OCI-LY1 (cell line): ENCODE results near the gene PNKP.

Experiments
- EZH2 ChIP-seq: fragments of 200-600 bp; sonication (generic), shearing (Covaris generic); IDR thresholded peaks from 2 replicates; pipeline ENCODE4 v1.8.0; 2017; ENCODE audit warnings: borderline replicate concordance, mixed run types, mild to moderate bottlenecking, antibody characterized with exemption, low read length, moderate library complexity, mixed read lengths
- TF ChIP-seq, protein P1 (sequence below): fragments of 200-600 bp; sonication (generic), shearing (Covaris generic); IDR thresholded peaks from 2 replicates; pipeline ENCODE4 v1.5.1; 2017; ENCODE audit warnings: mild to moderate bottlenecking, antibody characterized with exemption, low read length, moderate library complexity, mixed read lengths

DNA sequence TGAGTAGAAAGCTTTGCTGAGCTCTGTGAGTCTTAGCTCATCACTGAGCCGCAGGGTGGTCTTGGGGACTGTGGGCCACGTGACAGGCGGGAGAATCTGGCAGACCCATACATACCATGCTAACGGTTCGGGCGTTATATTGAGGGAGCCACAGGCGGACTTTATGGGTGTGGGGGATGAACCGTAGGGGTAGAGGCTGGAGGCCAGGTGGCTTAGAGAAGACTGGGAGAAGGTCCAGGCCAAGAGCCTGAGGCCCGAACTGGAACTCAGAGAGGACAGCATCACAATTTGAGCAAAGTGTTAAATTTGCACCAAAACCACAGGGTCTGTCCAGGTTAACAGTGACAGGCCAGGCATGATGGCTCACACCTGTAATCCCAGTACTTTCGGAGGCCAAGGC is 46.3 kb upstream of the PNKP start:
- TF ChIP-seq, protein P1, sequence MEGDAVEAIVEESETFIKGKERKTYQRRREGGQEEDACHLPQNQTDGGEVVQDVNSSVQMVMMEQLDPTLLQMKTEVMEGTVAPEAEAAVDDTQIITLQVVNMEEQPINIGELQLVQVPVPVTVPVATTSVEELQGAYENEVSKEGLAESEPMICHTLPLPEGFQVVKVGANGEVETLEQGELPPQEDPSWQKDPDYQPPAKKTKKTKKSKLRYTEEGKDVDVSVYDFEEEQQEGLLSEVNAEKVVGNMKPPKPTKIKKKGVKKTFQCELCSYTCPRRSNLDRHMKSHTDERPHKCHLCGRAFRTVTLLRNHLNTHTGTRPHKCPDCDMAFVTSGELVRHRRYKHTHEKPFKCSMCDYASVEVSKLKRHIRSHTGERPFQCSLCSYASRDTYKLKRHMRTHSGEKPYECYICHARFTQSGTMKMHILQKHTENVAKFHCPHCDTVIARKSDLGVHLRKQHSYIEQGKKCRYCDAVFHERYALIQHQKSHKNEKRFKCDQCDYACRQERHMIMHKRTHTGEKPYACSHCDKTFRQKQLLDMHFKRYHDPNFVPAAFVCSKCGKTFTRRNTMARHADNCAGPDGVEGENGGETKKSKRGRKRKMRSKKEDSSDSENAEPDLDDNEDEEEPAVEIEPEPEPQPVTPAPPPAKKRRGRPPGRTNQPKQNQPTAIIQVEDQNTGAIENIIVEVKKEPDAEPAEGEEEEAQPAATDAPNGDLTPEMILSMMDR: no peak
- TF ChIP-seq EZH2: no peak
